HG02678 (cell line): ENCODE data around the gene RAB11FIP4.

Source experiments
- ATAC-seq: cut with Tn5 transposase; IDR thresholded peaks from one replicate; pipeline ENCODE4 v1.9.1; 2021; ENCODE audit warnings: mild to moderate bottlenecking, moderate library complexity; ENCODE audit not compliant: unreplicated experiment

RAB11FIP4 gene

GRCh38 chr17:31561469-31562375 lies 170.2 kb downstream of the RAB11FIP4 start:
- ATAC-seq: no peak

- ATAC-seq: no peak
These were observed 170.9 kb downstream of the RAB11FIP4 start for GRCh38 chr17:31562376-31562840.

- no peak for ATAC-seq
These were observed 172.8 kb downstream of the RAB11FIP4 start for GRCh38 chr17:31564291-31564690.

- no peak for ATAC-seq
These were observed 173.4 kb downstream of the RAB11FIP4 start for GRCh38 chr17:31564883-31565301.

GRCh38 chr17:31565652-31566051 lies 174.2 kb downstream of the RAB11FIP4 start:
- no peak for ATAC-seq

- ATAC-seq: no peak
These were observed 174.9 kb downstream of the RAB11FIP4 start for GRCh38 chr17:31566247-31566991.

GRCh38 chr17:31566992-31567373 lies 175.5 kb downstream of the RAB11FIP4 start:
- ATAC-seq: no peak

GRCh38 chr17:31568121-31568520 lies 176.6 kb downstream of the RAB11FIP4 start:
- no peak for ATAC-seq

- no peak for ATAC-seq
These were observed 177.1 kb downstream of the RAB11FIP4 start for GRCh38 chr17:31568539-31568938.

GRCh38 chr17:31570231-31570630 lies 178.8 kb downstream of the RAB11FIP4 start:
- no peak for ATAC-seq

- ATAC-seq: no peak
These were observed 179.7 kb downstream of the RAB11FIP4 start for GRCh38 chr17:31570951-31571892.

- ATAC-seq: no peak
These were observed 180.9 kb downstream of the RAB11FIP4 start for GRCh38 chr17:31572341-31572740.

GRCh38 chr17:31573047-31573446 lies 181.6 kb downstream of the RAB11FIP4 start:
- no peak for ATAC-seq

- no peak for ATAC-seq
These were observed 182.4 kb downstream of the RAB11FIP4 start for GRCh38 chr17:31573861-31574260.

GRCh38 chr17:31574458-31574857 lies 183.0 kb downstream of the RAB11FIP4 start:
- no peak for ATAC-seq

GRCh38 chr17:31575043-31575442 lies 183.6 kb downstream of the RAB11FIP4 start:
- no peak for ATAC-seq

- ATAC-seq: no peak
These were observed 187.8 kb downstream of the RAB11FIP4 start for GRCh38 chr17:31579265-31579664.

- ATAC-seq: no peak
These were observed 188.8 kb downstream of the RAB11FIP4 start for GRCh38 chr17:31580316-31580705.

GRCh38 chr17:31580706-31581490 lies 189.4 kb downstream of the RAB11FIP4 start:
- no peak for ATAC-seq

GRCh38 chr17:31581491-31581890 lies 190.0 kb downstream of the RAB11FIP4 start:
- no peak for ATAC-seq
